Measurements from ENCODE around the gene C5orf15.

C5orf15 gene

DNA sequence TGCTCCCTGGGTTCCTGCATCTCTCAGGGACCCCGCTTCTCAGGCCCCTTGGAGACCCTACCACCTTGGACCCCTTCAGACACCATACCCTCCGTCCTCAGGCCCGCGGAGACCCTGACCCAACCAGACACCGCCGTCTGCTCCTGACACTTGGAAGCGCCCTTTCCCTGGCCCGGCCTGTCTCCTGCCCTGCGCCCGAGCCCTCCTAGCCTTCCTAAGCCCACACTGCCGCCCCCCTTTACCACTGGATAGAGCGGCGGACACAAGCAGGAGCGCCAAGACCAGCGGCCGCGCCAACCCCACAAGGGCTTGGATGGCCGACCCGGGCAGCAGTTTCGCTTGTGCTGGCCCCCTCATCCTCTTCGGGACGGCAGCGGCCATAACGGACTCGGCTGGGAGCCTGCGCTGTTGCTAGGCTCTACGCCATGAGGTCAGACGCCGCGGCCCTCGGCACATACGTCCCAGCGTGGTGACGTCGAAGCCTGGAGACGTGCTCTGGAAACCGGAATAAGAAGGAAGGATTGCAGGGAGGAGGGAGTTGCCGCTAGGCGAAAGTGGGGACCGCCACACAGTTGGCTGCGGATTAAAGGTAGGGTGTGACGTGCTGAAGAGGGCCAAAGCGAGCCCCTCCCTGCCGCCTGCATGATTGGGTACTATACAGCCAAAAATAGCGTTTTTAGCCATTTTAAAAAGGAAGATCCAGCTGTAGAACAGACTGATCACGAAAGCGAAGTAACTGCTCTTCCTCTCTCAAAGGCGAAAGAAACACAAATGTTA is at the start of gene C5orf15:
C5orf15 (minus strand) TSS at position 422 of the 777 bp plus-strand sequence; CDS start at position 381, 41 bp downstream.
- DNase-seq, result peak; percentile 97

GRCh38 chr5:134008266-134008749 is 39.9 kb upstream of the C5orf15 start:
- DNase-seq, result no peak

- DNase-seq, result no peak
Observed at GRCh38 chr5:134007581-134008265, 39.3 kb upstream of the C5orf15 start.

DNA sequence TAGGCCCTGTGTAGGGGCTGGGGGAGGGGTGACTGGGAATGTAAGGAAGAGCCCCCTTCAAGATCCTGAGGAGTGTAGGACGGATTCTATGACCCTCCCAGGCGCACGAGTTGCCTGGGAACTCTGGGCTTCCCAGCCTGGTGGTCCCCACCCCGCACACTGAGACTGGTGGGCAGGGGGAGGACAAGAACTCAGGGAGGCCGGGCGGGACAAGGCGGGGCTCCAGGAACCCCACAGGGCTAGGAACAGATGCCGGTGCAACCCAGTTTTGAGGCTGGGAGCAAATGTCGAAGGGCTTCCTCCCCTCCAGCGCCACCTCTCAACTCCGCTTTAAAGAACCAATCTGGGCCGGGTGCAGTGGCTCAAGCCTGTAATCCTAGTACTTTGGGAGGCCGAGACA is 37.7 kb upstream of the C5orf15 start:
- DNase-seq, result no peak

DNA sequence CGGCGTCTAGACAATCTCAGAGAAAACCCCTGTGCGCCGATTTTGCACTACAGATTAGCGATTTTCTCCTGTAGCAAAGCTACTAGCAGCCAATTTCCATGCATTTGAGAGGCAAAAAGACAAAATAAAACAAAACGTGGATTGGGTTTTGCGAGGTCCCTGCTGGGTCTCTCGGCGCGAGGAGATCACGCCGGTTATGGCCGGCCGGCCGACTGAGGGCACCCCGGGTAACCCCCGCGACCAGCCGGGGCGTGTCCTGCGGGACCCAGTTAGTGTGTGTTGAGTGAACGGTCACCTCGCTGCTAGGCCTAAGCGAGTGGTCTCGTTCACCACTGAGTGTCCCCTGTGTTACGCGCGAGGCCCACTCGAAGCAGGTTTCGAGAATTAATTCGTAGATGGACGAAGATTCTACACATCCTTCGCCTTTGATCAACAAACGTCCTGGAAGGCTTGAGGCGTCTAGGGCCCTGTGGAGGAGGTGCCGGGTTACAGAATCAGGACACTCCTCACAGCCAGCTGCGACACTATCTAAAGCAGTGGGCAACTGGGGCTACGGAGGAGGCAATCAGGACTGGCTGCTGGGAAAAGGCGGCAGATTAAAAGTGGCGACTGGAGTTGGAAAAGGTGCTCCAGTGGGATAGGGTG is 37.1 kb upstream of the C5orf15 start:
- no peak for DNase-seq

DNA sequence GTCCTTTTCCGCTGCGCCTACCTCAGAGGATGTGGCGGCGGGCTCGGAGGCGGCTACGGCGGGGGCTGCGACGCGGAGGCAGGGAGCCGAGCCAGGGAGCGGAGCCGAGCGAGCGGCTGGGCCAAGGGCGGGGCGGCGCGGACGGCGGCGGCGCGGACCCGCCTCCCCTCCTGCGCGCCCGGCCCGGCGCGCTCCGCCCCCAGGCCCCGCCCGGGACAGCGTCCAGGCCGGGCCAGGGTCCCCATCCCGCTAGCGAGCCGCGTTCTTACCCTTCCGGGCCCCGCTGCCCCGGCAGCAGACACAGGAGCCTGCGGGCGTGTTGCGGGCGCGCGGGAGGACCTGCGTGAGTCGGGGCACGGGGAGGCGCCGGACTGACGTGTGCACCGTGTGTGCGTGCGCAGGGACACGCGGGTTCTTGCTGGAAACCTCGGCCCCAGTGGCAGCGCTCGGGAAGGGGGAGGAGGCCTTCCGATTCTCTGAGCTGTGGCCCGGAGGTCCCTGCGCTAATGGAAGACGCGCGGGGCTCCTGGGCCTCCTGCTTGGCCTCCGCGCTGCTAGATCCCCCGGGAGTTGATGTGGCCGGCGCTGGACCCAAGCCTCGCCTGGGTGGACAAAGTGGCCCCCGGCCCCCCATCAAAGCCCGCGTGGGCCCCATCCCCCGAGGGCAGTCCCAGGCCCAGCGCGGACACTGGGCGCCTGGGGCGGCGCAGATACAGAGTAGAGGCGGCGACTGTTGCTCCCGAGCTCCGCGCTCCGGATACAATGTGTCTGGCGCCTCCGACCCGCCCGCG is 36.4 kb upstream of the C5orf15 start, which contains the start of gene VDAC1:
VDAC1 (minus strand) TSS at position 350 of the 791 bp plus-strand sequence. CDS start 11,963 bp downstream, outside the sequence.
- peak; percentile 88 for DNase-seq

DNA sequence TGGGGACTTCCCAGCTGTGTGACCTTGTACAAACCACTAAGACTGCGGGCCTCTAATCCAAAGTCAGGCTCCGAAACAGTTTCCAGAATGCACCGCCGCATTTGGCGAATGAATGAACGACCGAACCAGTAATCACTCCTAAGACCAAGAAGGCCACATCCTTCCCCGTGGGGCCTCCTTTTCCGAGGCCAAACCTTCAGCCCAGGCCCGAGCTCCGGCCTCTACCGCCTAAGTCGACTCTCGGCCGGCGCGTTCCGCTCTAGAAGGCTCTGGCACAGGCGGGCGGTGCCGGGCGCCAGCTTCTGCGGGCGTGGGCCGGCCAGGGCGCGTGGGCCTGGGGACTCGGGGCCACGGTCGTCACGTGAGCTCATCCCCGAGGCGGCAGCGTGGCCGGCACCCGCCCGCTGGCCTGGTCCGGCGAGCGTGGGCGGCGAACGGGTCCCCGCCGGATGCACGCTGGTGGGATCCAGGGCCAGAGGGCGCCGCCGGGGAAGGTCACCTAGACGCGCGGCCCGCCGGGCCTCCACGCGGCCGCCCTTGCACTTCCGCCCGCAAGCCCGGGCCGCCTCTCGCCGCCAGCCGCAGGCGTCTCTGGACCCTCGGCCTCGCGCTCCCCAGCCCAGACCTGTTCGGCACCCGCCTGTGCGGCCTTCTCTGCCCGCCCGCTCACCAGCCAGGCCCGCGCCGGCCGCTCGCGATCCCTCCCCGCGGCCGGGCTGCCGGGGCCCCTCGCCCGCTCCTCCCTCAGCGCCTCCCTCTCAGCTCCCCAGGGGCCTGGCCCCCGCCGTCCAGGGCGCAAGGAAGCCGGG is 35.6 kb upstream of the C5orf15 start:
- peak; percentile 67 for DNase-seq

DNA sequence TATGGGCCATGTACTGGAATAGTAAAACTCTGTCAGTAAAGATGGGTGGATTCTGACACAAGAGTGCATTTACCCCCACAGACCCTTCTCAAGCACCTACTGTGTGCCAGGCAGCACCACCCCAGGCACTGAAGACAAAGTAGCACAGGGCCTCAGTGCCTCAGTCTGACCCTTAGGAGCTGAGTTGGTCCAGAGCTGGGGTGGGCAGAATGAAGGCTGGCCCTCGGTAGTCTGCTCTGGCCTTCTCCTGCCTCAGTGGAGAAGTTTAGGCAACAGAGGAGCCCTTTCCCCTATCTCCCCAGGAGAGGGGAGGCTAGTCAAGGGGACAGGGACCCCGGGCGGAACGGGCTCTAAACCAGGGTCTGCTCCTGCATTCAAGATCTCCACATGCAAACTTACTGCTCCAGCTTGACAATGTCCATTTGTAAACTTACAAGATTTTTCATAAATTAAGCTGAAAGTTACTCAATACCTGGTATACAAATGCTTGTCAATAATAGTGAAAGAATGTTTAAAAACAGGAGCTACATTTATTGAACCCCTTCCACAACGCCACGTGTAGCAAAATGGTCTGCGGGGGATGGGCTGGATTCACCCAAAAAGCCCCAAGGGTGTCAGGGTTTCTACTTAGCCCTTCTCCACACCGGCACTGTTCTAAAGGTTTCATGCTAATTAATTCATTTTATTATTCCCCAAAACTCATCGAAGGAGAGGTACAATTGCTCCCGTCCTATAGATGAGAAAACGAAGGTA is 34.8 kb upstream of the C5orf15 start:
- peak; percentile 64 for DNase-seq

GRCh38 chr5:134001938-134002731 is 33.7 kb upstream of the C5orf15 start:
- no peak for DNase-seq

DNA sequence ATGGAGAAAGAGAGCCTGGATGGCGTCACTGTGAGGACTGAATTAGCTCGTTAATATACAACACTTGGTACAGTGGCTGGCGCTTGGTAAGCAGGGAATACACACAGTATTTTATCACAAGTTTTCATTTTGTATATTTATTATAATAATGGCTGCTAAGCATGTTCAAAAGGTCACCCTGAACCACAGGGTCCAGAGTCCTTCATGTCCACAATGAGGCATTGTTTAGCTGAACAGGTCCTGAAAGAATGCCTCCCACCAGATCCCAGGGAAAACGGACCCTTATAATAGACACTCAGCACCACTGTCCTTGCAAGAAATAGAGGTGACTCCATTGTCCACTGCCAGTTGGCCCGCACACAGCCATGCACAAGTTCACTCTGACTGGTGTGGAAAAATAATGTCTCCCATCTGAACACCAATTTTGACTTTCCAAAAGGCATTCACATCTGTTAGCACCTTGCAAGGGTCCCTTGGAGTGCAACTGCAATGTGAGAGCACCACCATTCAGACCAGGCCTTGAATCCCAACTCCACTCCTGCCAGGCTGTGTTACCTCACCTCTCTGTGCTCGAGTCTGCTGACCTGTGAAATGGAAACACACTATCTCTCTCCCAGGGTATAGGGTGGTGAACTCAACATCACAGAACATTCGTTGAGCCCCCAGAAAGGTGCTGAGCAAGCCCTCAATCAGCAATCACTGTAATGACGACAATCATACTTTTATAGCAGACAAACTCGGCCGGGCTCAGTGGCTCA is 32.5 kb upstream of the C5orf15 start:
- no peak for DNase-seq

DNA sequence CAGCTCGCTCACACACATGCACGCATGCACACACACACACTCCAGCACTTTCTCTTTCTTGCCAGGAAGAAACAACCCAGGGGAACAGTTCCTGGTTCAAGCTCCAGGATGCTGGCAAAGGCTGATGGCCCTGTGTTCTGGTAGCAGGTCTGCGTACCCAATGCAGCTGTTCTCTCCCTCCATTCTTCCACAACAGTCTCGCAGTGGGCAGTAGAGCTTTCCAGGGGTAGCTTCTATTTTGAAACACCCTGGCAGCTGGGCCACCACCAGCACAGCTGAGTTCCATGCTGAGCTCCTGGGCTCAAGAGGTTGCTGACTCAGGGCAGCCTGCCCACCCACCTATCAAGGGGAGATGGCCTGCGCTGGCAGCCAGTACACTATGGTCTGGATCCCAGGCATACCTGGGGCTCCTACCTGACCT is 31.7 kb upstream of the C5orf15 start:
- no peak for DNase-seq

- DNase-seq, result no peak
Observed at GRCh38 chr5:133998807-133999206, 30.4 kb upstream of the C5orf15 start.

DNA sequence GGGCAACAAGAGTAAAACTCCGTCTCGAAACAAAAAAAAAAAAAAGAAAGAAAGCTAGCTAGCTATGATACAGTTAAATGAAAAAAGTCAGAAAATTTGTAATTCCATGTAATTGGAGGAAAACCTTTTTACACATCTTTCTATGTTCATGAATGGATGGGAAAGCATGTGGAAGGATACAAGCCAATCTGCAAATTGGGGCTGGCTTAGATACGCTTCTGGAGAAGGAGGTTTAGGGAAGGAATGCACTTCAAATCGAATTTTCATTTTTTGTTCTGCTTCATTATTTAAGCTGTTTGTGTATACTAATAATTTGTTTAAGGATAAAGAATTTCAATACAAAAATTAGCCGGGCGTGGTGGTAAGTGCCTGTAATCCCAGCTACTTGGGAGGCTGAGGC is 29.6 kb upstream of the C5orf15 start:
- no peak for DNase-seq

GRCh38 chr5:133996683-133997252 is 28.3 kb upstream of the C5orf15 start:
- DNase-seq, result no peak

DNA sequence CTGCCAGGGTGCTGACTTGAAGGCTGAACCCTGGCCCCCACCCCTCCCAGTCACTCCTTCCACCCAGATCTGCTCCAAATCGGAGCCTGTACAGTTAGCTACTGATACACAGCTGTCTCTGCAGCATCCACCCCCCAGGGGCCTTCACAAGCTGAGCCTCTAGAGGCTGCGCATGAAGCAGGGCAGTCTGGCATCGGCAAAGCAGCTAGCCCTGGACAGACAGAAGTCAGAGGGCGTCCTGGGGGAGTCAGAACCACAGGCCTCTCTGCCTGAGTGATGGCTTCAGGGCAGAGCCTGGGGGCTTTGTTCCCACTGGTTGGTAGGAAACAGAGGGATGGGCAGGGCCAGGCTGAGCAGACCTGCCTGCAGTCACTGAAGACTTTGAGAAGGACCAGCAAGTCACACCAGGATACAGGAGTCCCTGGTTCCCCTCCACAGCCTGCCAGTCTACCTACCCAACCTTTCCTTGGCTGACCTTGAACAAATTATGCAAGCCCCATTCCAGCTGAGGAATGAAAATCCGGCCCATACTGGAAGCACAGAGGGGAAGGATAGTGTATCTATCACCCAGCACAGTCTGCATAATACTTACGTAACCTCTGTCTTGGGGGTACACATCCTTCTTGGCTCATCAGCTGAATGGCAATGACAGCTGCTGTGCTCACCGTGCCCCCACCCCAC is 27.6 kb upstream of the C5orf15 start:
- DNase-seq, result no peak

GRCh38 chr5:133995341-133995740 is 26.9 kb upstream of the C5orf15 start:
- no peak for DNase-seq

DNA sequence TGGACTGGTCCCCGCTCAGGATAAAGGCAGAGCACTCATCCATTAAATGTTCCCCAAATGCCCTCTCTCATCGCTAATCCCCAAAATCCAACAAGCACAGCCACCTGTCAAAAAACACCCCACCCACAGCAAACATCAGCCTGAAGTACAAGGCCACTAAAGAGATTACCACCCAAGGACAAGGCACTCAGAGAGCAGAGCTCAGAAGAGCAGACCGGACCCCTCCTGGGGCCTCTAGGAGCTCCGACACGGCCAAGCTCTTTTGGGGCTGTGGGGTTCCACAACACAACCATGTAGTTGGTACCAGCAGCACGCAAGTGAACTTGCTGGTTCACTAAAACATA is 26.5 kb upstream of the C5orf15 start:
- DNase-seq, result no peak

GRCh38 chr5:133994297-133994989 is 26.0 kb upstream of the C5orf15 start:
- no peak for DNase-seq

Measured in stimulated activated CD4-positive, alpha-beta T cell treated with anti-CD3 and anti-CD28 coated beads, Interleukin-15, amount 100 ng/mL, for 24 hours (primary cell).